A673 (cell line): ENCODE results near the gene ADAMTSL2. TPM values are rescaled to one million over a fixed set of nuclear protein-coding genes. Genes with fewer than 3 reads are reported as not detected.

Experiments used
- BruUV-seq: library from RNA; stranded (reverse); fragments of 400-500 nt; replicated peaks from 2 replicates; lab custom pipeline; 2021; lab: Mats Ljungman, UMichigan
- CTCF ChIA-PET: fragments of 300-600 bp; sonication (Branson Sonifier 250); formaldehyde crosslinking; loops from one replicate; lab custom pipeline; 2022; ENCODE audit warnings: antibody characterized with exemption; lab: Charles Lee
- POLR2A ChIA-PET: fragments of 300-600 bp; sonication (Branson Sonifier 250); formaldehyde crosslinking; loops from one replicate; lab custom pipeline; 2022; ENCODE audit warnings: antibody characterized with exemption; ENCODE audit not compliant: low non-redundant PET; lab: Charles Lee
- DNase-seq: peaks from one replicate; pipeline ENCODE4 v3.0.0-alpha.2; 2015; ENCODE audit warnings: low spot score
- H3K27ac ChIP-seq: fragments of 200-600 bp; sonication (generic); 2 replicates; pipeline ENCODE4 v1.5.1; 2016; ENCODE audit warnings: mixed run types, low read depth, mild to moderate bottlenecking, mixed read lengths, antibody characterized with exemption, low read length; ENCODE audit not compliant: poor library complexity, severe bottlenecking
- H3K27me3 ChIP-seq: fragments of 200-600 bp; sonication (generic); replicated peaks from 2 replicates; pipeline ENCODE4 v1.6.1; 2017; ENCODE audit warnings: mixed run types, low read depth, mild to moderate bottlenecking, mixed read lengths, antibody characterized with exemption, low read length; ENCODE audit not compliant: insufficient read depth, poor library complexity
- H3K36me3 ChIP-seq: fragments of 200-600 bp; sonication (generic); 2 replicates; pipeline ENCODE4 v1.6.1; 2016; ENCODE audit warnings: mixed run types, mild to moderate bottlenecking, mixed read lengths, antibody characterized with exemption, low read length; ENCODE audit not compliant: insufficient read depth, poor library complexity, severe bottlenecking
- H3K4me1 ChIP-seq: fragments of 200-600 bp; sonication (generic); 2 replicates; pipeline ENCODE4 v1.6.1; 2017; ENCODE audit warnings: mixed run types, mild to moderate bottlenecking, mixed read lengths, antibody characterized with exemption, low read length; ENCODE audit not compliant: insufficient read depth, poor library complexity, severe bottlenecking
- H3K4me3 ChIP-seq: fragments of 200-600 bp; sonication (generic); 2 replicates; pipeline ENCODE4 v1.5.1; 2016; ENCODE audit warnings: low read depth, mixed run types, mild to moderate bottlenecking, mixed read lengths, low read length; ENCODE audit not compliant: poor library complexity, severe bottlenecking
- H3K9me3 ChIP-seq: fragments of 200-600 bp; sonication (generic); 2 replicates; pipeline ENCODE4 v1.6.1; 2016; ENCODE audit warnings: mixed run types, low read depth, mild to moderate bottlenecking, mixed read lengths, antibody characterized with exemption, low read length; ENCODE audit not compliant: poor library complexity, severe bottlenecking
- CTCF ChIP-seq: fragments of 300-800, 200-600 bp; sonication (generic); conservative IDR thresholded peaks from 2 replicates; pipeline ENCODE4 v1.5.1; 2017; ENCODE audit warnings: low read depth, mild to moderate bottlenecking, antibody characterized with exemption, low read length, moderate library complexity, mixed read lengths
- EZH2 ChIP-seq: fragments of 200-600 bp; sonication (generic); IDR thresholded peaks from 2 replicates; pipeline ENCODE4 v1.6.1; 2017; ENCODE audit warnings: borderline replicate concordance, low read depth, mild to moderate bottlenecking, mixed read lengths, antibody characterized with exemption, low read length; ENCODE audit not compliant: poor library complexity, severe bottlenecking
- intact Hi-C: fragments of 100-400 bp; cut with micrococcal nuclease; formaldehyde crosslinking; loops from one replicate; pipeline ENCODE4 v1.10.0; 2022; ENCODE audit not compliant: unreplicated experiment
- total RNA-seq: library from RNA; stranded (reverse); gene quantifications from 2 replicates; pipeline ENCODE4 v1.2.3, GENCODE V29; 2021

The ADAMTSL2 gene
- total RNA-seq, 1 experiment from 2014 or later: 0.06 TPM

GRCh38 chr9:133487331-133487725 lies 47.2 kb upstream of the ADAMTSL2 start:
- H3K36me3 ChIP-seq: no peaks in the 10 kb centered on the region
- TF ChIP-seq EZH2 (no peak), CTCF (no peak)
- H3K4me3 ChIP-seq: no peak overlapping the region
- intact Hi-C loops: loop anchor here (2.0 kb wide), 1 partner anchor 81 kb away; no protein-coding TSS in a partner anchor
- no peaks in the 10 kb centered on the region for H3K27me3 ChIP-seq
- no TSS peak for BruUV-seq
- H3K4me1 ChIP-seq: peaks cover 4% of the 10 kb centered on the region
- no peak overlapping the region for H3K27ac ChIP-seq
- no peaks in the 10 kb centered on the region for H3K9me3 ChIP-seq
- CTCF ChIA-PET: interaction anchor here (0.5 kb wide), 2 partner anchors 16 to 302 kb away, joined by 4 to 7 read pairs; no protein-coding TSS in a partner anchor
- DNase-seq: no peak
- POLR2A ChIA-PET: no interaction called here

GRCh38 chr9:133488686-133489252 lies 45.7 kb upstream of the ADAMTSL2 start:
- no TSS peak for BruUV-seq
- no peaks in the 10 kb centered on the region for H3K9me3 ChIP-seq
- peaks cover 4% of the 10 kb centered on the region for H3K4me1 ChIP-seq
- H3K36me3 ChIP-seq: no peaks in the 10 kb centered on the region
- no peak for TF ChIP-seq CTCF
- TF ChIP-seq EZH2: no peak
- CTCF ChIA-PET: no interaction called here
- POLR2A ChIA-PET: no interaction called here
- no peak overlapping the region for H3K27ac ChIP-seq
- no peak overlapping the region for H3K4me3 ChIP-seq
- intact Hi-C loops: no loop called here
- DNase-seq: no peak
- H3K27me3 ChIP-seq: no peaks in the 10 kb centered on the region

- ChIA-PET CTCF (no interaction called here), POLR2A (no interaction called here)
- no peak overlapping the region for H3K4me3 ChIP-seq
- H3K27me3 ChIP-seq: no peaks in the 10 kb centered on the region
- no peaks in the 10 kb centered on the region for H3K36me3 ChIP-seq
- TF ChIP-seq CTCF (no peak), EZH2 (no peak)
- no peak overlapping the region for H3K27ac ChIP-seq
- intact Hi-C loops: no loop called here
- no peaks in the 10 kb centered on the region for H3K9me3 ChIP-seq
- no peak for DNase-seq
- H3K4me1 ChIP-seq: peaks cover 3% of the 10 kb centered on the region
- no TSS peak for BruUV-seq
Measured at GRCh38 chr9:133489253-133490190, 45.0 kb upstream of the ADAMTSL2 start.
